Skeletal muscle tissue (tissue), 4 donors: ENCODE data around the gene EFNB3. TPM values are rescaled to one million over a fixed set of nuclear protein-coding genes. Genes with fewer than 3 reads are reported as not detected.
A peak's percentile ranks its signal among the peaks of the same experiment; 100 is the strongest.

ENCODE experiments used
- H3K27ac ChIP-seq: one replicate; pipeline ENCODE4 v1.7.0; 2013; ENCODE audit warnings: mild to moderate bottlenecking, low read depth, low read length, inconsistent platforms
- H3K27me3 ChIP-seq, 3 donors: one replicate each; pipeline ENCODE4 v1.7.0; 2013; ENCODE audit warnings: low read length in 3 of 3; ENCODE audit not compliant: control insufficient read depth in 3 of 3, insufficient read depth in 3 of 3
- H3K36me3 ChIP-seq, 3 donors: one replicate each; pipeline ENCODE4 v1.7.0; 2013; ENCODE audit warnings: low read length in 3 of 3; ENCODE audit not compliant: control insufficient read depth in 3 of 3, insufficient read depth in 3 of 3
- H3K4me1 ChIP-seq, 3 donors: one replicate each; pipeline ENCODE4 v1.7.0; 2013; ENCODE audit warnings: low read length in 3 of 3, mild to moderate bottlenecking in 3 of 3; ENCODE audit not compliant: control insufficient read depth in 3 of 3, insufficient read depth in 3 of 3
- H3K4me3 ChIP-seq, 3 donors: one replicate each; pipeline ENCODE4 v1.7.0; 2013; ENCODE audit warnings: low read length in 3 of 3
- H3K9ac ChIP-seq, 3 donors: one replicate each; pipeline ENCODE4 v1.7.0; 2013; ENCODE audit warnings: low read length in 3 of 3, mild to moderate bottlenecking in 3 of 3, moderate library complexity in 2 of 3, low read depth in 1 of 3
- H3K9me3 ChIP-seq, 3 donors: one replicate each; pipeline ENCODE4 v1.7.0; 2013; ENCODE audit warnings: low read length in 3 of 3; ENCODE audit not compliant: control insufficient read depth in 3 of 3
- total RNA-seq: library from RNA; depleted of rRNA; stranded (reverse); fragments of >200 nt; gene quantifications from one replicate; pipeline ENCODE4 v1.2.3, GENCODE V29; 2014
- donor health status: Osteomylitis.

Gene EFNB3
- total RNA-seq, 1 donor from 2014 or later, result 1.0 TPM

DNA sequence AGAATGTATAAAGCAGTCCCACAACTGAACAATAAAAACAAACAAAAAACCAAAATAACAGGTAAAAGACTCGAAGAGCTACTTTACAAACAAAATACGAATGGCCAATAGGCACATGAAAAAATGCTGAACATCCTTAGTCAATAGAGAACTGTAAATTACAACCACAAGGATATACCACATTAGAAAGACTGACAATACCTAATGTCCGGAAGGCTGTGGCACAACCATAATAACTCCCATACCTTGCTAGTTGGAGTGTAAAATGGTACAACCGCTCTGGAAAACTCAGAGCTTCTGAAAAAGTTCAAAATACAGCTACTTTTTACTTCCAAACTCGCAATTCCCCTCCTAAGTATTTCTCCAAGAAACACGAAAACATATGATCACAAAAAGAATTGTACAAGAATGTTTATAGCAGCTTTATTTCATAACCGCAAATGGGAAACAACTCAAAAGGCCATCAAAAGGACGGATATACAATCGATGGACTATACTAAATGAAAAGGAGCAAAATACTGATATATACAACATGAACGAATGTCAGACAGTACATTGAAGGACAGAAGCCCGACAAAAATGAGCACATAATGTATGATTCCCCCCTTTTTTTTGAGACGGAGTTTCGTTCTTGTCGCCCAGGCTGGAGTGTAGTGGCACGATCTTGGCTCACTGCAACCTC, 20.0 kb upstream of the EFNB3 start:
- Histone ChIP-seq H3K9ac (peak overlapping the region; percentile 96 to 99 (median 97)), H3K4me1 (peaks cover 26 to 39% (median 31%) of the 10 kb centered on the region in 3 donors), H3K9me3 (no peaks in the 10 kb centered on the region), H3K4me3 (peak overlapping the region; percentile 4 to 97 (median 87)), H3K27me3 (no peaks in the 10 kb centered on the region), H3K36me3 (peaks cover 0 to 1% (median 0%) of the 10 kb centered on the region in 3 donors), H3K27ac (peak overlapping the region; percentile 96)

DNA sequence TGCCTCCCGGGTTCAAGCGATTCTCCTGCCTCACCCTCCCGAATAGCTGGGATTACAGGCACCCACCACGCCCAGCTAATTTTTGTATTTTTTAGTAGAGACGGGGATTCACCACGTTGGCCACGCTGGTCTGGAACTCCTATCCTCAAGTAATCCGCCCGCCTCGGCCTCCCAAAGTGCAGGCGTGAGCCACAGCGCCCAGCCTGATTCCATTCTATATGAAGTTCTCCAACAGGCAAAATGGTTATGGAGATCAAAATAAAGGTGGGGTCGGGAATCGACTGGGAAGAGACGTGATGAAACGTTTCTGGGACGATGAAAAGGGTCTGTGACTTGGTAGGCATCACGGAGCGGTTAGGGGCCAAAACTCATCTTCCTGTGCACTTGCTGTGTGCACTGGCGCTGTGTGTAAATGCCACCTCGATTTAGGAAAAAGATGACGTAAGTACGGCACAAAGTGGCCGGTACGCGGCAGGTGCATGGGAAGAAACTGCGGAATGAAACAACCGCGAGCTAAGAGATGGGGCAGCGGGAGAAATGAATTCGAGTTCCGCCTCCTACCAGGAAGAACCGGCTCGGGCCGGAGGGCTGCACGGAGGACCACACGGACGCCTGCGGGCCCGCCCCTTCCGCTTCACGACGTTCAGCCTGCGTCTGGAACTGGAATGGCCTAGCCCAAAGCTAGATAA, 19.3 kb upstream of the EFNB3 start:
- Histone ChIP-seq H3K36me3 (peaks cover 0 to 7% (median 0%) of the 10 kb centered on the region in 3 donors), H3K27ac (peak overlapping the region; percentile 96), H3K4me3 (peak overlapping the region; percentile 87 to 100 (median 97)), H3K9ac (peak overlapping the region; percentile 96 to 99 (median 97)), H3K4me1 (peaks cover 26 to 39% (median 31%) of the 10 kb centered on the region in 3 donors), H3K27me3 (no peaks in the 10 kb centered on the region), H3K9me3 (no peaks in the 10 kb centered on the region)

DNA sequence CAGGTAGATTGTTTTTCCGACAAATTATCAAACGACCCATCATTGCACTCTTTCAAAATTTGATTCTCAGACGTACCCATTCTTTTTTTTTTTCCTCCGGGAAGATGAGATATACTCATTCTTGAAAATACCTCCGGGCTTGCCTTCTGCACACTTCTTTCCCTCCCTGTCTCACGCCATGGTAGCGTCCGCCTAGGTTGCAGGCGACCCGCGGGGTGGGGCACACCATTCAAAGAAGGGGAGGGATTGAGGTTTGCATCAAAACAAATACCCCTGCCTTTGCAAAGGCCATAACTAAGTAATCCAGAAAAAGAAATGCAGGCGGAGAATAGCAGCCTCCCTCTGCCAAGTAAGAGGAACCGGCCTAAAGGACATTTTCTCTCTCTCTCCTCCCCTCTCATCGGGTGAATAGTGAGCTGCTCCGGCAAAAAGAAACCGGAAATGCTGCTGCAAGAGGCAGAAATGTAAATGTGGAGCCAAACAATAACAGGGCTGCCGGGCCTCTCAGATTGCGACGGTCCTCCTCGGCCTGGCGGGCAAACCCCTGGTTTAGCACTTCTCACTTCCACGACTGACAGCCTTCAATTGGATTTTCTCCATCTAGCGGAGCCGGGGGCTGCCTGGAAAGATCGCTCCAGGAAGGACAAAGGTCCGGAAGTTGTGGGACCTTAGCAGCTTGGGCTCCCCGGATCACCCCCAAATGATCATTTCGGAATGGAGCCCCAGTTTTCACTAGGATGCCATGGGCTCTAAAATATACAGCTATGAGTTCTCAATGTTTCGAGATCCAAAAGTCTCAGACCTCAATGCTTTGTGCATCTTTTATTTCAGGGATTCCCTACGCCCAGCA, 18.6 kb upstream of the EFNB3 start:
- Histone ChIP-seq H3K4me1 (peaks cover 26 to 39% (median 31%) of the 10 kb centered on the region in 3 donors), H3K9ac (peak overlapping the region; percentile 96 to 99 (median 97)), H3K36me3 (peaks cover 0 to 7% (median 0%) of the 10 kb centered on the region in 3 donors), H3K27me3 (no peaks in the 10 kb centered on the region), H3K27ac (peak overlapping the region; percentile 96), H3K4me3 (peak overlapping the region; percentile 87 to 100 (median 97)), H3K9me3 (no peaks in the 10 kb centered on the region)

DNA sequence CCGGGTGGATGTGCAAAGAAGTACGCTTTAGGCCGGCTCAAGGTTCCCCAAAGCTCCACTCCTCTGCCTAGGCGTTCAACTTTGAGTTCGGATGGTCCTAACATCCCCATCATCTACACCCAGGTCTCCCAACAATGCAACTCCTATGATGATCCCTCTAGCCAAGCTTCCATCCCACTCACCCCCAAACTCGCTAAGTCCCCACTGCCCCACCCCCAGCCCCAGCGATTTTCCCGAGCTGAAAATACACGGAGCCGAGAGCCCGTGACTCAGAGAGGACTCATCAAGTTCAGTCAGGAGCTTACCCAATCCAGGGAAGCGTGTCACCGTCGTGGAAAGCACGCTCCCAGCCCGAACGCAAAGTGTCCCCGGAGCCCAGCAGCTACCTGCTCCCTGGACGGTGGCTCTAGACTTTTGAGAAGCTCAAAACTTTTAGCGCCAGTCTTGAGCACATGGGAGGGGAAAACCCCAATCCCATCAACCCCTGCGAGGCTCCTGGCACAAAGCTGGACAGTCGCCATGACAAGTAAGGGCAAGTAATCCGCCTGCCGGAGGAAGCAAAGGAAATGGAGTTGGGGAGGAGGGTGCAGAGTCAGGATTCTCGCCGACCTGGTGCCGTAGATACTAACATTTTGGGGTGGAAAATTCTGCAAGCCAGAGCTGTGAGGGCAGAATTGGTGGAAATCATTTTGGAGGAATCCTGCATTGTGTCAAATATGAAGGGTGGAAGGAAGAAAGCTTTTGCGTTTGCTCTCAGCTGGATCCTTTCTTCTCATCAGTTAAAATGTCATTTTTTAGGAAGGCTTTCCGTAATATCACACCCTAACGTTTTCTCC, 17.7 kb upstream of the EFNB3 start, which contains the start of gene TP53:
Gene TP53, minus strand, starts transcription at position 419 of the 836 bp plus-strand sequence. CDS start 10,896 bp downstream, outside the sequence.
- no peaks in the 10 kb centered on the region for H3K9me3 ChIP-seq
- H3K27ac ChIP-seq, result peak within 1 kb of the TSS; percentile 96
- H3K4me3 ChIP-seq, result peak within 1 kb of the TSS; percentile 95 to 100 (median 97)
- H3K9ac ChIP-seq, result peak within 1 kb of the TSS; percentile 96 to 99 (median 97)
- peaks cover 26 to 39% (median 31%) of the 10 kb centered on the region in 3 donors for H3K4me1 ChIP-seq
- peaks cover 0 to 7% (median 0%) of the 10 kb centered on the region in 3 donors for H3K36me3 ChIP-seq
- no peaks in the 10 kb centered on the region for H3K27me3 ChIP-seq

DNA sequence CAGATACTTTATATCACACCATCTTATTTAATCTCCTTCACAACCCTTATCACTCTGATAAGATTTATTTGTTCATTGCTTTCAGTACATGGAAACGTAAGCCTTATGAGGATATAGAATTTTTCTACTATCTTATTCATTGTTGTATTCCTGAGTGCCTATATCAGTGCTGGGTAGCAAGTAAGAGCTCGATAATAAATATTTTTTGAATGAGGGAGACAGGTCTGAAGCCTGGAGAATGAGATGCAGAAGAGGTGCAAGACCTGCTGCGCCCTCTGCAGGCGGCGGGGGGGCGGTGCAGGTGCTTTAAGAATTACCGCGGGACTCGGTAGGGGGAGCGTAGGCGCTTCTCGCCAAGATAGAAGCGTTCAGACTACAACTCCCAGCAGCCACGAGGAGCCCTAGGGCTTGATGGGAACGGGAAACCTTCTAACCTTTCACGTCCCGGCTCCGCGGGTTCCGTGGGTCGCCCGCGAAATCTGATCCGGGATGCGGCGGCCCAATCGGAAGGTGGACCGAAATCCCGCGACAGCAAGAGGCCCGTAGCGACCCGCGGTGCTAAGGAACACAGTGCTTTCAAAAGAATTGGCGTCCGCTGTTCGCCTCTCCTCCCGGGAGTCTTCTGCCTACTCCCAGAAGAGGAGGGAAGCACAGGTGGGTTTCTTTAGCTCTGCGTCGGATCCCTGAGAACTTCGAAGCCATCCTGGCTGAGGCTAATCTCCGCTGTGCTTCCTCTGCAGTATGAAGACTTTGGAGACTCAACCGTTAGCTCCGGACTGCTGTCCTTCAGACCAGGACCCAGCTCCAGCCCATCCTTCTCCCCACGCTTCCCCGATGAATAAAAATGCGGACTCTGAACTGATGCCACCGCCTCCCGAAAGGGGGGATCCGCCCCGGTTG, 16.8 kb upstream of the EFNB3 start, which contains the start of gene WRAP53:
Gene WRAP53, plus strand, starts transcription at position 570 of the 900 bp plus-strand sequence. Its CDS starts 172 bp downstream, at position 742.
- Histone ChIP-seq H3K27me3 (no peaks in the 10 kb centered on the region), H3K9ac (peak within 1 kb of the TSS; percentile 96 to 99 (median 97)), H3K9me3 (no peaks in the 10 kb centered on the region), H3K4me1 (peaks cover 26 to 39% (median 31%) of the 10 kb centered on the region in 3 donors), H3K36me3 (peaks cover 0 to 7% (median 0%) of the 10 kb centered on the region in 3 donors), H3K4me3 (peak within 1 kb of the TSS; percentile 95 to 100 (median 97)), H3K27ac (peak within 1 kb of the TSS; percentile 96)

DNA sequence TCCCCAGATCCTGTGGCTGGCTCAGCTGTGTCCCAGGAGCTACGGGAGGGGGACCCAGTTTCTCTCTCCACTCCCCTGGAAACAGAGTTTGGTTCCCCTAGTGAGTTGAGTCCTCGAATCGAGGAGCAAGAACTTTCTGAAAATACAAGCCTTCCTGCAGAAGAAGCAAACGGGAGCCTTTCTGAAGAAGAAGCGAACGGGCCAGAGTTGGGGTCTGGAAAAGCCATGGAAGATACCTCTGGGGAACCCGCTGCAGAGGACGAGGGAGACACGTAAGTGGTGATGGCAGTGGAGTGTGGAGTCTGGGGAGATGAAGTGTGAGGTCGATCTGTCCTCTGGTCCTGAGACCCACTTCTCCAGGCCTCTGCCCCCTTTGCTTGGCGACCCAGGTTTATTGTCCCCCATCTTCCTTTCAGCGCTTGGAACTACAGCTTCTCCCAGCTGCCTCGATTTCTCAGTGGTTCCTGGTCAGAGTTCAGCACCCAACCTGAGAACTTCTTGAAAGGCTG, 16.1 kb upstream of the EFNB3 start:
- Histone ChIP-seq H3K4me3 (peak overlapping the region; percentile 85 to 96 (median 95)), H3K27ac (peak overlapping the region; percentile 70), H3K36me3 (peaks cover 0 to 7% (median 0%) of the 10 kb centered on the region in 3 donors)

DNA sequence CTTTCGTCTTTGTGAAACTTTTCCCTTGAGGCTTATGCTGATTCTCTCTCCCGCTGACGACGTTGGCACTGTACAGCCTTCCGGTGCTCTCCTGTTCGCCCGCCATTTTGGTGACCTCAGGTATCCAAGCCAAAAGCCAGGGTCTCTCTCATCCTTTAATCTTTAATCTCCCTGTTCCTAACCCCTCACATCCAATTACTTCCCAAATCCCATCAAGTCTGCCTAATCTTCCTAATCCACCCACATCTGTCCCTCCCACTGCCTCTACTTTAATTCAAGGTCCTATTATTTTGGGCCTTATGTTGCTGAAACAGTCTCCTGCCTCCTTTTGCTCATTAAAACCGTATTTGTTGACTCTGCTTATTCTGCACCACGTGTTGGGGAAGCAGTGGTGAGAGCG, 9.4 kb upstream of the EFNB3 start:
- H3K4me3 ChIP-seq, result no peak overlapping the region
- H3K4me1 ChIP-seq, result no peaks in the 10 kb centered on the region
- H3K36me3 ChIP-seq, result peaks cover 0 to 9% (median 4%) of the 10 kb centered on the region in 3 donors
- H3K27me3 ChIP-seq, result no peaks in the 10 kb centered on the region
- no peaks in the 10 kb centered on the region for H3K9me3 ChIP-seq
- no peak overlapping the region for H3K9ac ChIP-seq
- H3K27ac ChIP-seq, result no peak overlapping the region

More for the DNA sequence above, 16.1 kb upstream of the EFNB3 start:
- H3K27me3 ChIP-seq, result no peaks in the 10 kb centered on the region
- peak overlapping the region; percentile 85 to 87 (median 87) for H3K9ac ChIP-seq
- no peaks in the 10 kb centered on the region for H3K9me3 ChIP-seq
- H3K4me1 ChIP-seq, result peaks cover 26 to 38% (median 31%) of the 10 kb centered on the region in 3 donors

DNA sequence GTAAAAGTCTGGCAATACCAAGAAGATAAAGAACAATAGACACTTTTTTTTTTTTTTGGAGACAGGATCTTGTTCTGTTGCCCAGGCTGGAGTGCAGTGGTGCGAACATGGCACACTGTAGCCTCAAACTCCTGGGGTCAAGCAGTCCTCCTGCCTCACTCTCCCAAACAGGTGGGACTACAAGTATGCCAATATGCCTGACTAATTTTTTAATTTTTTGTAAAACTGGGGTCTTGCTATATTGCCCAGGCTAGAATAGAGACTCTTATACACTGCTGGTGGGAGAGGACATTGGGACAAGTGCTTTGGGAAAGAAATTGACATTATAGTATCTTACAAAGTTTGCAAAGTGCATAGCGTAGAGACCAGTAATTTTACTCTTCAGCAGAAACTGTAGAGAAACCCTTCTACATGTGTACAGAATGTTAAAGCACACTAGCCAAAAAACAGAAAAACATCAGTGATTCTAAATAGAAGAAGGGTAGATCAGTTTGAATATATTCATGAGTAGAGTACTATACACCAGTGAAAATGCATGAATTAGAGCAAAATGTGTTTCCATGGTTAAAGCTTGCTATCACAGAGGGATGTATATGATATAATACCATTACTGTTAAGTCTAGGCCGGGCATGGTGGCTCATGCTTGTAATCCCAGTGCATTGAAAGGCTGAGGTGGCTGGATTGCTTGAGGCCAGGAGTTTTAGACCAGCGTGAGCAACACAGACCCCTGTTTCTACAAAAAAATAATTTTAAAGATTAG, 7.0 kb upstream of the EFNB3 start:
- Histone ChIP-seq H3K9ac (no peak overlapping the region), H3K27me3 (peaks cover 6 to 7% (median 7%) of the 10 kb centered on the region in 3 donors), H3K27ac (no peak overlapping the region), H3K4me3 (no peak overlapping the region), H3K9me3 (no peaks in the 10 kb centered on the region), H3K4me1 (no peaks in the 10 kb centered on the region), H3K36me3 (peaks cover 17 to 20% (median 17%) of the 10 kb centered on the region in 3 donors)
